ENCODE results near the gene TIMM17A.

DNA sequence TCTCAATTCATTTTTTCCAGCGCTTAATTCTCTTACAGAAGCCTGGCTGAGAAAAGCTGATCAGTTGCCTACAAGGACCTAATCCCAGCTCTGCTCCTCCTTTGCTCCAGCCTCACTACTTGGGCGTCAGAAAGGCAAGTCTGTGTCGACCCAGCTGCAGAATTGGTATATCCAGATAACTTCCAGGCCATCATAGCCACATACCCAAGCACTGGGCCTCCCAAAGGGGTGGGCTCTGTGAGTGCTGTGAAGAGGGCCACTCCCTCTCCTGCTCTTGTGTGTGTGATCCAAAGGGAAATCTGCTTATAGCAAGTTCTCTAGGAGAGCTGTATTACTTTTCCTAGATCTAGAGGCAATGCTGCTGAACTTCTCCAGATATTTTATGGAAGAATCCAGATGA is 27.0 kb upstream of the TIMM17A start:
- TF ChIP-seq, protein P1, sequence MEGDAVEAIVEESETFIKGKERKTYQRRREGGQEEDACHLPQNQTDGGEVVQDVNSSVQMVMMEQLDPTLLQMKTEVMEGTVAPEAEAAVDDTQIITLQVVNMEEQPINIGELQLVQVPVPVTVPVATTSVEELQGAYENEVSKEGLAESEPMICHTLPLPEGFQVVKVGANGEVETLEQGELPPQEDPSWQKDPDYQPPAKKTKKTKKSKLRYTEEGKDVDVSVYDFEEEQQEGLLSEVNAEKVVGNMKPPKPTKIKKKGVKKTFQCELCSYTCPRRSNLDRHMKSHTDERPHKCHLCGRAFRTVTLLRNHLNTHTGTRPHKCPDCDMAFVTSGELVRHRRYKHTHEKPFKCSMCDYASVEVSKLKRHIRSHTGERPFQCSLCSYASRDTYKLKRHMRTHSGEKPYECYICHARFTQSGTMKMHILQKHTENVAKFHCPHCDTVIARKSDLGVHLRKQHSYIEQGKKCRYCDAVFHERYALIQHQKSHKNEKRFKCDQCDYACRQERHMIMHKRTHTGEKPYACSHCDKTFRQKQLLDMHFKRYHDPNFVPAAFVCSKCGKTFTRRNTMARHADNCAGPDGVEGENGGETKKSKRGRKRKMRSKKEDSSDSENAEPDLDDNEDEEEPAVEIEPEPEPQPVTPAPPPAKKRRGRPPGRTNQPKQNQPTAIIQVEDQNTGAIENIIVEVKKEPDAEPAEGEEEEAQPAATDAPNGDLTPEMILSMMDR (IDR thresholded peaks at IDR 0.05 in 8 of 11, conservative IDR thresholded peaks at IDR 0.05 in 3 of 11), result no peak
- TF ChIP-seq POLR2A (IDR thresholded peaks at IDR 0.05), result no peak
- no peak for TF ChIP-seq POLR2AphosphoS5 (IDR thresholded peaks at IDR 0.05)

Data from spleen (tissue), 7 donors.